ENCODE measurements around the gene ADPGK. TPM values are rescaled to one million over a fixed set of nuclear protein-coding genes. Genes with fewer than 3 reads are reported as not detected.
"Not testable (repeated sequence)": the region's sequence is repeated elsewhere in the genome, so short reads cannot be mapped to it uniquely, and the experiment has no call there.

ADPGK gene
- total RNA-seq, 1 experiment from 2014 or later: 54.8 TPM

- Histone ChIP-seq H2BK15ac (ENCODE audit: low read depth, low read length) (no peak overlapping the region), H2BK20ac (ENCODE audit: low read depth, low read length, poor library complexity, severe bottlenecking) (no peak overlapping the region), H3K4me1 (ENCODE audit: insufficient read depth, low read length) (peaks cover 2% of the 10 kb centered on the region; the same call in 1 of the 2 replicates), H3K27ac (ENCODE audit: insufficient read length, low read depth, low read length) (no peak overlapping the region), H3K4me2 (ENCODE audit: insufficient read depth, insufficient read length, low read length) (no peak overlapping the region), H3K9ac (ENCODE audit: extremely low read depth, insufficient read length, low read length) (no peak overlapping the region), H4K20me1 (ENCODE audit: control insufficient read depth, insufficient read depth, insufficient read length) (no peaks in the 10 kb centered on the region), H2AK5ac (ENCODE audit: insufficient read length, low read length) (no peak overlapping the region), H3K23ac (ENCODE audit: insufficient read length, low read depth, low read length) (no peak overlapping the region), H3K79me1 (ENCODE audit: insufficient read depth, low read depth, low read length, poor library complexity, severe bottlenecking) (no peaks in the 10 kb centered on the region), H2BK120ac (ENCODE audit: low read depth, low read length, poor library complexity, severe bottlenecking) (no peak overlapping the region), H2BK5ac (ENCODE audit: insufficient read length, low read length) (no peak overlapping the region), H3K4ac (ENCODE audit: low read depth, low read length) (no peak overlapping the region), H4K91ac (ENCODE audit: insufficient read length, low read depth, low read length) (no peak overlapping the region), H3K56ac (ENCODE audit: insufficient read length, low read depth, low read length) (no peak overlapping the region), H3K9me3 (ENCODE audit: control insufficient read depth, low read depth, low read length) (no peaks in the 10 kb centered on the region), H3T11ph (ENCODE audit: low read length) (no peak overlapping the region), H4K5ac (ENCODE audit: insufficient read length, low read depth, low read length) (no peak overlapping the region), H3K79me2 (ENCODE audit: insufficient read depth, low read length) (no peaks in the 10 kb centered on the region), H3K18ac (ENCODE audit: insufficient read length, low read depth, low read length) (no peak overlapping the region), H3K27me3 (ENCODE audit: insufficient read depth, low read length) (no peaks in the 10 kb centered on the region), H4K8ac (replicated peaks; ENCODE audit: insufficient read length, low read depth, low read length) (no peak overlapping the region), H2AFZ (ENCODE audit: low read length) (no peak overlapping the region), H2BK12ac (ENCODE audit: insufficient read length, low read depth, low read length) (no peak overlapping the region), H3K23me2 (ENCODE audit: insufficient read length, low read depth, low read length, poor library complexity, severe bottlenecking) (no peaks in the 10 kb centered on the region), H3K14ac (ENCODE audit: insufficient read depth, low read length) (no peak overlapping the region)
- Mint-ChIP-seq H3K27ac (no peak overlapping the region), H3K4me3 (no peak overlapping the region), H3K27me3 (ENCODE audit: low read depth) (no peaks in the 10 kb centered on the region), H3K4me1 (peaks cover 3% of the 10 kb centered on the region in 2 experiments), H3K36me3 (ENCODE audit: insufficient read depth in 1 of 3, low read depth in 3 of 3) (peaks cover 11 to 22% (median 17%) of the 10 kb centered on the region in 3 experiments; a peak in 5 of 7 replicates), H3K9me3 (no peaks in the 10 kb centered on the region)
- WGBS (ENCODE audit: extremely low coverage, insufficient read length, low lambda C conversion rate): no CpG with 5 or more reads among the region's 3 CpGs
- peak; percentile 91 for TF ChIP-seq CTCF (conservative IDR thresholded peaks at IDR 0.05)
- DNase-seq: peak; percentile 78
These were observed 61.4 kb downstream of the ADPGK start for GRCh38 chr15:72722071-72722696.

- H3K9me3 Mint-ChIP-seq; H3K56ac ChIP-seq (ENCODE audit: insufficient read length, low read depth, low read length); DNase-seq; H4K8ac ChIP-seq (replicated peaks; ENCODE audit: insufficient read length, low read depth, low read length); H3K79me2 ChIP-seq (ENCODE audit: insufficient read depth, low read length); H2AK5ac ChIP-seq (ENCODE audit: insufficient read length, low read length); H2BK5ac ChIP-seq (ENCODE audit: insufficient read length, low read length); H3T11ph ChIP-seq (ENCODE audit: low read length); H4K91ac ChIP-seq (ENCODE audit: insufficient read length, low read depth, low read length); H3K4me1 ChIP-seq (ENCODE audit: insufficient read depth, low read length); H3K36me3 Mint-ChIP-seq (ENCODE audit: insufficient read depth in 1 of 3, low read depth in 3 of 3); H2BK120ac ChIP-seq (ENCODE audit: low read depth, low read length, poor library complexity, severe bottlenecking); H3K27me3 Mint-ChIP-seq (ENCODE audit: low read depth); H3K23me2 ChIP-seq (ENCODE audit: insufficient read length, low read depth, low read length, poor library complexity, severe bottlenecking); H3K23ac ChIP-seq (ENCODE audit: insufficient read length, low read depth, low read length); H3K18ac ChIP-seq (ENCODE audit: insufficient read length, low read depth, low read length); H3K9me3 ChIP-seq (ENCODE audit: control insufficient read depth, low read depth, low read length); H2BK12ac ChIP-seq (ENCODE audit: insufficient read length, low read depth, low read length); H3K4me1 Mint-ChIP-seq; H3K4me3 Mint-ChIP-seq; H3K4me2 ChIP-seq (ENCODE audit: insufficient read depth, insufficient read length, low read length); H2BK15ac ChIP-seq (ENCODE audit: low read depth, low read length); H4K5ac ChIP-seq (ENCODE audit: insufficient read length, low read depth, low read length); H3K79me1 ChIP-seq (ENCODE audit: insufficient read depth, low read depth, low read length, poor library complexity, severe bottlenecking); H3K14ac ChIP-seq (ENCODE audit: insufficient read depth, low read length); H3K9ac ChIP-seq (ENCODE audit: extremely low read depth, insufficient read length, low read length); H3K27ac ChIP-seq (ENCODE audit: insufficient read length, low read depth, low read length); H2AFZ ChIP-seq (ENCODE audit: low read length); H3K4ac ChIP-seq (ENCODE audit: low read depth, low read length); H2BK20ac ChIP-seq (ENCODE audit: low read depth, low read length, poor library complexity, severe bottlenecking); H4K20me1 ChIP-seq (ENCODE audit: control insufficient read depth, insufficient read depth, insufficient read length); H3K27me3 ChIP-seq (ENCODE audit: insufficient read depth, low read length): not testable (repeated sequence)
- H3K27ac Mint-ChIP-seq: peak overlapping the region in 1 of 3 experiments; percentile 10; a peak in 2 of 7 replicates
- no CpG with 5 or more reads among the region's 8 CpGs for WGBS (ENCODE audit: extremely low coverage, insufficient read length, low lambda C conversion rate)
These were observed 74.8 kb downstream of the ADPGK start for GRCh38 chr15:72708551-72709303.
